ENCODE measurements around the gene MSI2. TPM values are rescaled to one million over a fixed set of nuclear protein-coding genes. Genes with fewer than 3 reads are reported as not detected.

Gene MSI2
- polyA plus RNA-seq, 1 of the 3 experiments (the other 2 are of a cell fraction) = 24.1 TPM

GRCh38 chr17:57539529-57540301 lies 283.4 kb downstream of the MSI2 start:
- H3K36me3 ChIP-seq (replicated peaks in 1 of 2; ENCODE audit: control insufficient read depth in 1 of 2, insufficient read depth in 2 of 2, low read length in 1 of 2) = no peaks in the 10 kb centered on the region
- peaks cover 7% of the 10 kb centered on the region for H3F3A ChIP-seq (replicated peaks; ENCODE audit: insufficient read depth)
- H3K4me1 ChIP-seq (ENCODE audit: control insufficient read depth in 1 of 2, insufficient read depth in 2 of 2, low read depth in 1 of 2, low read length in 1 of 2) = peaks cover 58 to 98% of the 10 kb centered on the region in 2 experiments
- H3K4me3 ChIP-seq (ENCODE audit: low read depth in 2 of 2, low read length in 1 of 2) = no peak overlapping the region
- no peaks in the 10 kb centered on the region for H3K79me2 ChIP-seq (ENCODE audit: insufficient read depth)
- DNase-seq = no peak
- H3K27ac ChIP-seq (ENCODE audit: low read depth in 2 of 2, low read length in 1 of 2) = peak overlapping the region; percentile 51 to 100
- no peaks in the 10 kb centered on the region for H3K27me3 ChIP-seq (ENCODE audit: insufficient read depth)
- no peak overlapping the region for H3K9ac ChIP-seq
- ChIA-PET POLR2A (interaction anchor here (1.1 to 3.2 kb wide), 10 partner anchors 23 to 130 kb away, joined by 3 to 31 read pairs (median 7); no protein-coding TSS in a partner anchor), CTCF (interaction anchor here (1.5 to 20.1 kb wide), 9 partner anchors 13 to 294 kb away, joined by 3 to 141 read pairs (median 18); no protein-coding TSS in a partner anchor)
- H4K20me1 ChIP-seq (ENCODE audit: insufficient read depth) = no peaks in the 10 kb centered on the region
- no peak overlapping the region for H2AFZ ChIP-seq (ENCODE audit: low read depth)
- no peaks in the 10 kb centered on the region for H3K9me3 ChIP-seq
- TF ChIP-seq RCOR1 (IDR thresholded peaks at IDR 0.05; ENCODE audit: low read length) (peak; percentile 11; the same call in 1 of the 2 replicates), CHD2 (IDR thresholded peaks at IDR 0.05; ENCODE audit: low read length, partially characterized antibody) (no peak), EP300 (IDR thresholded peaks at IDR 0.05; ENCODE audit: borderline replicate concordance in 1 of 2, low read depth in 1 of 2, low read length in 1 of 2) (peak in 1 of 2 experiments; percentile 21; a peak in 1 of 4 replicates)
- no peaks in the 10 kb centered on the region for H3K9me2 ChIP-seq
- 86% methylated on average over 8 of the region's 8 CpGs for WGBS (ENCODE audit: low lambda C conversion rate)
- H3K4me2 ChIP-seq = no peak overlapping the region

- CTCF ChIA-PET = interaction anchor here (0.6 to 20.1 kb wide), 13 partner anchors 14 to 297 kb away, joined by 3 to 141 read pairs (median 14); no protein-coding TSS in a partner anchor
- Histone ChIP-seq H3K79me2 (ENCODE audit: insufficient read depth) (no peaks in the 10 kb centered on the region), H3K4me2 (0 out of 2 replicates have a peak overlapping the region, but pooled peaks have one; percentile 40), H3K36me3 (replicated peaks in 1 of 2; ENCODE audit: control insufficient read depth in 1 of 2, insufficient read depth in 2 of 2, low read length in 1 of 2) (no peaks in the 10 kb centered on the region), H3K9ac (no peak overlapping the region), H4K20me1 (ENCODE audit: insufficient read depth) (no peaks in the 10 kb centered on the region), H3K9me2 (no peaks in the 10 kb centered on the region), H3K4me1 (ENCODE audit: control insufficient read depth in 1 of 2, insufficient read depth in 2 of 2, low read depth in 1 of 2, low read length in 1 of 2) (peaks cover 52 to 98% of the 10 kb centered on the region in 2 experiments), H3K27ac (ENCODE audit: low read depth in 2 of 2, low read length in 1 of 2) (peak overlapping the region; percentile 65 to 100; a peak in 3 of 4 replicates), H3F3A (replicated peaks; ENCODE audit: insufficient read depth) (peaks cover 7% of the 10 kb centered on the region), H3K4me3 (ENCODE audit: low read depth in 2 of 2, low read length in 1 of 2) (no peak overlapping the region), H3K27me3 (ENCODE audit: insufficient read depth) (no peaks in the 10 kb centered on the region), H3K9me3 (no peaks in the 10 kb centered on the region), H2AFZ (ENCODE audit: low read depth) (no peak overlapping the region)
- POLR2A ChIA-PET = interaction anchor here (1.0 to 6.7 kb wide), 13 partner anchors 14 to 199 kb away, joined by 3 to 51 read pairs (median 5); no protein-coding TSS in a partner anchor
- WGBS (ENCODE audit: low lambda C conversion rate) = 93% methylated on average over 2 of the region's 2 CpGs
- no peak for DNase-seq
- TF ChIP-seq SMC3 (IDR thresholded peaks at IDR 0.05; ENCODE audit: low read depth, low read length) = no peak
- TF ChIP-seq YY1 (IDR thresholded peaks at IDR 0.05; ENCODE audit: low read depth) = no peak
- TF ChIP-seq SIN3A (IDR thresholded peaks at IDR 0.05; ENCODE audit: borderline replicate concordance, low read depth, low read length) = no peak
- TF ChIP-seq, protein P1, sequence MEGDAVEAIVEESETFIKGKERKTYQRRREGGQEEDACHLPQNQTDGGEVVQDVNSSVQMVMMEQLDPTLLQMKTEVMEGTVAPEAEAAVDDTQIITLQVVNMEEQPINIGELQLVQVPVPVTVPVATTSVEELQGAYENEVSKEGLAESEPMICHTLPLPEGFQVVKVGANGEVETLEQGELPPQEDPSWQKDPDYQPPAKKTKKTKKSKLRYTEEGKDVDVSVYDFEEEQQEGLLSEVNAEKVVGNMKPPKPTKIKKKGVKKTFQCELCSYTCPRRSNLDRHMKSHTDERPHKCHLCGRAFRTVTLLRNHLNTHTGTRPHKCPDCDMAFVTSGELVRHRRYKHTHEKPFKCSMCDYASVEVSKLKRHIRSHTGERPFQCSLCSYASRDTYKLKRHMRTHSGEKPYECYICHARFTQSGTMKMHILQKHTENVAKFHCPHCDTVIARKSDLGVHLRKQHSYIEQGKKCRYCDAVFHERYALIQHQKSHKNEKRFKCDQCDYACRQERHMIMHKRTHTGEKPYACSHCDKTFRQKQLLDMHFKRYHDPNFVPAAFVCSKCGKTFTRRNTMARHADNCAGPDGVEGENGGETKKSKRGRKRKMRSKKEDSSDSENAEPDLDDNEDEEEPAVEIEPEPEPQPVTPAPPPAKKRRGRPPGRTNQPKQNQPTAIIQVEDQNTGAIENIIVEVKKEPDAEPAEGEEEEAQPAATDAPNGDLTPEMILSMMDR (IDR thresholded peaks at IDR 0.05) = peak; percentile 16; the same call in 1 of the 2 replicates
- no peak for TF ChIP-seq CHD2 (IDR thresholded peaks at IDR 0.05; ENCODE audit: low read length, partially characterized antibody)
Observed at GRCh38 chr17:57540596-57540995, 284.3 kb downstream of the MSI2 start.
